ENCODE data around the gene PRM1. TPM values are rescaled to one million over a fixed set of nuclear protein-coding genes. Genes with fewer than 3 reads are reported as not detected.
A peak's percentile ranks its signal among the peaks of the same experiment; 100 is the strongest.

Gene PRM1
- total and polyA plus RNA-seq, 2 experiments from 2014 or later, result not detected

DNA sequence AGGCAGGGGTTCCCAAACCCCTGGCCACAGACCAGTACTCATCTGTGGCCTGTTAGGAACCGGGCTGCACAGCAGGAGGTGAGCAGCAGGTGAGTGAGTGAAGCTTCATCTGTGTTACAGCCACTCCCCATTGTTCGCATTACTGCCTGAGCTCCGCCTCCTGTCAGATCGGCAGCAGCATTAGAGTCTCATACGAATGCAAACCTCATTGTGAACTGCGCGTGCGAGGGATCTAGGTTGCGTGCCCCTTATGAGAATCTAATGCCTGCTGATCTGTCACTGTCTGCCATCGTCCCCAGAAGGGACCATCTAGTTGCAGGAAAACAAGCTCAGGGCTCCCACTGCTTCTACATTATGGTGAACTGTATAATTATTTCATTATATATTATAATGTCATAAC, 39.0 kb upstream of the PRM1 start:
- 72% methylated on average over 10 of the region's 10 CpGs for WGBS (ENCODE audit: low lambda C conversion rate, missing lambda C conversion rate)
- TF ChIP-seq EZH2phosphoT487 (IDR thresholded peaks at IDR 0.05; ENCODE audit: low read depth, severe bottlenecking, unreplicated experiment), result no peak
- no peak for TF ChIP-seq EZH2 (IDR thresholded peaks at IDR 0.05; ENCODE audit: borderline replicate concordance)
- TF ChIP-seq, protein P1, sequence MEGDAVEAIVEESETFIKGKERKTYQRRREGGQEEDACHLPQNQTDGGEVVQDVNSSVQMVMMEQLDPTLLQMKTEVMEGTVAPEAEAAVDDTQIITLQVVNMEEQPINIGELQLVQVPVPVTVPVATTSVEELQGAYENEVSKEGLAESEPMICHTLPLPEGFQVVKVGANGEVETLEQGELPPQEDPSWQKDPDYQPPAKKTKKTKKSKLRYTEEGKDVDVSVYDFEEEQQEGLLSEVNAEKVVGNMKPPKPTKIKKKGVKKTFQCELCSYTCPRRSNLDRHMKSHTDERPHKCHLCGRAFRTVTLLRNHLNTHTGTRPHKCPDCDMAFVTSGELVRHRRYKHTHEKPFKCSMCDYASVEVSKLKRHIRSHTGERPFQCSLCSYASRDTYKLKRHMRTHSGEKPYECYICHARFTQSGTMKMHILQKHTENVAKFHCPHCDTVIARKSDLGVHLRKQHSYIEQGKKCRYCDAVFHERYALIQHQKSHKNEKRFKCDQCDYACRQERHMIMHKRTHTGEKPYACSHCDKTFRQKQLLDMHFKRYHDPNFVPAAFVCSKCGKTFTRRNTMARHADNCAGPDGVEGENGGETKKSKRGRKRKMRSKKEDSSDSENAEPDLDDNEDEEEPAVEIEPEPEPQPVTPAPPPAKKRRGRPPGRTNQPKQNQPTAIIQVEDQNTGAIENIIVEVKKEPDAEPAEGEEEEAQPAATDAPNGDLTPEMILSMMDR (IDR thresholded peaks at IDR 0.05; ENCODE audit: poor library complexity), result no peak

DNA sequence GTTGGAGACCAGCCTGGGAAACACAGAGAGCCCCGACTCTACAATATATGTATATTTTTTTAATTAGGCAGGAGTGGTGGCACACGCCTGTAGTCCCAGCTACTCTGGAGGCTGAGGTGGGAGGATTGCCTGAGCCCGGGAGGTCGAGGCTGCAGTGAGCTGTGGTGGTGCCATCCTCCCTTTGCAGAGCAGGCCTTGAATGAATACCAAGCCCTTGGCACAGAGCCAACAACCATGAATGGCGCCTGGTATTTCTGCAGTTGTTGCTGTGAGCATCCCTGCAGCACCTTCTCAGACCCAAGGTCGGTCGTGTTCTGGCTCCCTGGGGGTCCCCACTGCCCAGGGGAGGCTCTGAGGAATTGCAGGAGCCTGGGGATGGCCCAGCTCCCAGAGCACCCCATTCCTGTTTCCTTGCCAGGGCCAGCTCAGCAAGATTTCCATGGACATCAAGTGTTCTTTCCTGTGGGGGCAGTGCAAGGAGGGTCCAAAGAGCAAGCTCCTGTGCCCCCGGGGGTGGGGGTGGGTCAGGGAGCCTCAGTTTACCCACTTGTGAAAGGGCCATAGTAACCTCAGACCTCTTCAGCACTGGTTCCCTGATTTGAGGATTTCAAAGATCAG, 38.5 kb upstream of the PRM1 start:
- no peak overlapping the region for H2AFZ ChIP-seq
- no peak for DNase-seq (ENCODE audit: low spot score)
- H3K4me1 ChIP-seq (ENCODE audit: insufficient read depth), result peaks cover 7% of the 10 kb centered on the region
- 76% methylated on average over 8 of the region's 8 CpGs for WGBS (ENCODE audit: low lambda C conversion rate, missing lambda C conversion rate)
- H3K4me3 ChIP-seq, result no peak overlapping the region
- H3K9me3 ChIP-seq (ENCODE audit: low read depth), result no peaks in the 10 kb centered on the region
- H3K79me2 ChIP-seq, result no peaks in the 10 kb centered on the region
- no peaks in the 10 kb centered on the region for H4K20me1 ChIP-seq (ENCODE audit: insufficient read depth, poor library complexity, severe bottlenecking)
- no peak overlapping the region for H3K4me2 ChIP-seq
- H3K27me3 ChIP-seq, result no peaks in the 10 kb centered on the region
- no peak overlapping the region for H3K27ac ChIP-seq
- H3K36me3 ChIP-seq (replicated peaks; ENCODE audit: insufficient read depth, low read depth), result no peaks in the 10 kb centered on the region
- no peak for TF ChIP-seq EZH2phosphoT487 (IDR thresholded peaks at IDR 0.05; ENCODE audit: low read depth, severe bottlenecking, unreplicated experiment)
- TF ChIP-seq EZH2 (IDR thresholded peaks at IDR 0.05; ENCODE audit: borderline replicate concordance), result no peak
- H3K9me2 ChIP-seq (replicated peaks; ENCODE audit: insufficient read depth), result no peaks in the 10 kb centered on the region

More for the DNA sequence above, 39.0 kb upstream of the PRM1 start:
- no peak overlapping the region for H2AFZ ChIP-seq
- no peaks in the 10 kb centered on the region for H3K9me3 ChIP-seq (ENCODE audit: low read depth)
- H3K4me1 ChIP-seq (ENCODE audit: insufficient read depth), result peaks cover 7% of the 10 kb centered on the region
- H3K4me2 ChIP-seq, result no peak overlapping the region
- H3K79me2 ChIP-seq, result no peaks in the 10 kb centered on the region
- no peak for DNase-seq (ENCODE audit: low spot score)
- H3K27me3 ChIP-seq, result no peaks in the 10 kb centered on the region
- H3K9me2 ChIP-seq (replicated peaks; ENCODE audit: insufficient read depth), result no peaks in the 10 kb centered on the region
- no peak overlapping the region for H3K4me3 ChIP-seq
- H3K27ac ChIP-seq, result no peak overlapping the region
- H3K36me3 ChIP-seq (replicated peaks; ENCODE audit: insufficient read depth, low read depth), result no peaks in the 10 kb centered on the region
- no peaks in the 10 kb centered on the region for H4K20me1 ChIP-seq (ENCODE audit: insufficient read depth, poor library complexity, severe bottlenecking)

DNA sequence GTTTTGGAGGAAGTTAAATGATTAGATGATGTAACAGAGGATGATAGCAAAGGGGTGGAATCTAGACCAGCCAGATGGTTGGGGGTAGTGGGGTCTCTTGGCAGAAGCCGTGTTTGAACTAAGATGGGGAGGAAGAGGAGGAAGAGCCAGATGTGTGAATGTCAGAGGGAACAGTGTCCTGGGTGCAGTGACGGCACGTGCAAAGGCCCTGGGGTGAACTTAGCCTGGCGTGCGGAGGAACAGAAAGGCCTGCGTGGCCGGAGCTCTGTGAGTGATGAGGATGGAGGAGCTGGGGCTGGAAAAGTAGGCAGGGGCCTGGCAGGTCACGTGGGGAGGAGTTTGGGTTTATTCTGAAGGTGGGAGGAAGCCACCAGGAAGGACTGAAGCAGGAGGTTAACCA, 37.7 kb upstream of the PRM1 start:
- H2AFZ ChIP-seq, result no peak overlapping the region
- H4K20me1 ChIP-seq (ENCODE audit: insufficient read depth, poor library complexity, severe bottlenecking), result no peaks in the 10 kb centered on the region
- no peak for DNase-seq (ENCODE audit: low spot score)
- no peaks in the 10 kb centered on the region for H3K9me3 ChIP-seq (ENCODE audit: low read depth)
- H3K27me3 ChIP-seq, result no peaks in the 10 kb centered on the region
- H3K36me3 ChIP-seq (replicated peaks; ENCODE audit: insufficient read depth, low read depth), result no peaks in the 10 kb centered on the region
- no peaks in the 10 kb centered on the region for H3K79me2 ChIP-seq
- no peak overlapping the region for H3K4me3 ChIP-seq
- no peak overlapping the region for H3K4me2 ChIP-seq
- no peaks in the 10 kb centered on the region for H3K9me2 ChIP-seq (replicated peaks; ENCODE audit: insufficient read depth)
- 97% methylated on average over 8 of the region's 8 CpGs for WGBS (ENCODE audit: low lambda C conversion rate, missing lambda C conversion rate)
- TF ChIP-seq, protein P1 (IDR thresholded peaks at IDR 0.05; ENCODE audit: poor library complexity), result no peak
- no peak for TF ChIP-seq EZH2 (IDR thresholded peaks at IDR 0.05; ENCODE audit: borderline replicate concordance)
- TF ChIP-seq EZH2phosphoT487 (IDR thresholded peaks at IDR 0.05; ENCODE audit: low read depth, severe bottlenecking, unreplicated experiment), result no peak
- no peak overlapping the region for H3K27ac ChIP-seq
- peaks cover 11% of the 10 kb centered on the region for H3K4me1 ChIP-seq (ENCODE audit: insufficient read depth)

DNA sequence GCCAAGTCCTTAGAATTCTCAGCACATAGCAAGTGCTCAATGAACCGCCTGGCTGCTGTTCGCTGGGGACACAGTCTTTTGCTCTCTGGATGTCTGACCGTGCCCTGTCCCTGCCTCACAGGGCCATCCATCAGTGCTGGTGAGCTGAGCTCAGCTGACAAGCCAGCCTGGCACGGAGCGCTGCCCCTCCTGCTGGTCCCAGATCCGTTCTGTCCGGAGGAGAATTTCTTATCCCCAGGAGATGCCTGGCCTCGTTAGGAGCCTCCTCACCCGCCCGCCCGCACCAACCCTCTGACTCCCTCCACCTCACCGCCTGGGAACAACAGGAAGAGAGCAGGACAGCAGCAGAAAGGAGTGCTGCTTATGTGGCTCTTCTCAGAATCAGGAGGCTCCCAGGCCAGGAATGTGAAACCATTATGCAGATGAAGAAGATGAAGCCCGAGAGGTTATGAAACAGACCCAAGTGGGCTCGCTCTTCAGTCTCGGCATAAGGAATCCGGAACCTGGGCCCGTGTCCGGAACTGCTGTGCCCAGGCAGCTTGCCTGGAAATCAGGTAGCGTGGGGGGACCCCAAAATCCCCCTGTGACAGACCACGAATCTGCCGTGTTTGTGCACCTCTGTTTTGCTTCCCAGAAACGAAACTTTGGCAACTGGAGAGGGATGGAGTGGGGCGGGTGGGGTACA, 35.3 kb upstream of the PRM1 start:
- no peak for DNase-seq (ENCODE audit: low spot score)
- Histone ChIP-seq H3K4me3 (no peak overlapping the region), H3K79me2 (no peaks in the 10 kb centered on the region), H4K20me1 (ENCODE audit: insufficient read depth, poor library complexity, severe bottlenecking) (no peaks in the 10 kb centered on the region), H3K9me2 (replicated peaks; ENCODE audit: insufficient read depth) (no peaks in the 10 kb centered on the region), H3K27ac (peak overlapping the region; percentile 74), H3K27me3 (no peaks in the 10 kb centered on the region), H2AFZ (no peak overlapping the region), H3K4me1 (ENCODE audit: insufficient read depth) (peaks cover 17% of the 10 kb centered on the region), H3K36me3 (replicated peaks; ENCODE audit: insufficient read depth, low read depth) (no peaks in the 10 kb centered on the region), H3K9me3 (ENCODE audit: low read depth) (no peaks in the 10 kb centered on the region), H3K4me2 (peak overlapping the region; percentile 31)
- 67% methylated on average over 21 of the region's 23 CpGs for WGBS (ENCODE audit: low lambda C conversion rate, missing lambda C conversion rate)
- no peak for TF ChIP-seq EZH2 (IDR thresholded peaks at IDR 0.05; ENCODE audit: borderline replicate concordance)
- TF ChIP-seq EZH2phosphoT487 (IDR thresholded peaks at IDR 0.05; ENCODE audit: low read depth, severe bottlenecking, unreplicated experiment), result no peak
- TF ChIP-seq, protein P1 (IDR thresholded peaks at IDR 0.05; ENCODE audit: poor library complexity), result no peak

Data from hepatocyte (in vitro differentiated cells).